Esophagus squamous epithelium (tissue), 5 donors: ENCODE measurements around the gene IL31. TPM values are rescaled to one million over a fixed set of nuclear protein-coding genes. Genes with fewer than 3 reads are reported as not detected.
A peak's percentile ranks its signal among the peaks of the same experiment; 100 is the strongest.

Experiments
- DNase-seq: peaks from one replicate; lab custom pipeline; 2025; lab: John Stamatoyannopoulos, UW
- H3K27ac ChIP-seq, 4 donors: fragments of 200-600 bp; sonication (generic); one replicate each; pipeline ENCODE4 v1.5.1; 2016 to 2019; ENCODE audit warnings: mild to moderate bottlenecking in 1 of 4
- H3K27me3 ChIP-seq, 4 donors: fragments of 200-600 bp; sonication (generic); 1 replicate in 3 of 4; 2 replicates in 1 of 4; pipeline versions ENCODE4 v1.5.1 to v1.6.0; 2017 to 2021; ENCODE audit warnings: antibody characterized with exemption in 1 of 4
- H3K36me3 ChIP-seq, 3 donors: fragments of 200-600 bp; sonication (generic); one replicate each; pipeline ENCODE4 v1.5.1; 2016 to 2019
- H3K4me1 ChIP-seq, 3 donors: fragments of 200-600 bp; sonication (generic); one replicate each; pipeline ENCODE4 v1.5.1; 2017 to 2019
- H3K4me3 ChIP-seq, 4 donors: fragments of 200-600 bp; sonication (generic); 1 replicate in 3 of 4; 2 replicates in 1 of 4; pipeline ENCODE4 v1.5.1; 2016 to 2019; ENCODE audit warnings: mild to moderate bottlenecking in 2 of 4, moderate library complexity in 1 of 4
- H3K9me3 ChIP-seq, 3 donors: fragments of 200-600 bp; sonication (generic); one replicate each; pipeline ENCODE4 v1.5.1; 2016 to 2019
- POLR2A ChIP-seq, 4 donors: fragments of 450-650 bp; IDR thresholded peaks; one replicate each; pipeline ENCODE4 v1.6.1; 2017; ENCODE audit warnings: antibody characterized with exemption in 4 of 4, mild to moderate bottlenecking in 4 of 4, moderate library complexity in 3 of 4
- WGBS, 2 donors: methylation state at CpG; one replicate each; pipeline ENCODE4 v1.1.5; 2018; 5-methylcytosine and 5-hydroxymethylcytosine counted together
- intact Hi-C: fragments of 100-400 bp; cut with DNase I; formaldehyde crosslinking; loops from one replicate; pipeline ENCODE4 v1.15.0; 2022
- total RNA-seq, 4 donors: library from RNA; depleted of rRNA; stranded (reverse); fragments of >200 nt; gene quantifications; one replicate each; pipeline ENCODE4 v1.1.0, GENCODE V29; 2016
- TF ChIP-seq, protein P1 (sequence below), 6 experiments: fragments of 450-650 bp in 4 of 6; fragments of 200-600 bp in 2 of 6; sonication (generic) in 2 of 6; IDR thresholded peaks; one replicate each; pipeline ENCODE4 v1.5.1; 2016 to 2019; ENCODE audit warnings: antibody characterized with exemption in 6 of 6, mild to moderate bottlenecking in 4 of 6, moderate library complexity in 4 of 6
- donor health status: DM: yes; HTN: yes; CAD: no.

Gene IL31
- total RNA-seq, 4 donors from 2014 or later: not detected

DNA sequence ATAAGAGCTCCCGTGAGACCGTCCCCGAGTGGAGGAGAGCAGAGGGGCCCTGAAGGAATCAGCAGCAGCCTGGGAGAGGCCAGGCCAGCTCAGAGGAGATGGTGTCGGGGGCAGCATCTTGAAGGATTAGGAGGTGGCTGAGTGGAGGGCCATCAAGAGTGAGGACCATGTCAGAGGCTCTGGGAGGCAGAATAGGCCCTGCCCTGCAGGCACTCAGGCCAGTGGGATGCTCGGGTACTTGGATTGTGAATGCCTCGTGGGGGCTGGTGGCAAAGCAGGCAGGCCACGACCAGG is 47.7 kb downstream of the IL31 start:
- no peaks in the 10 kb centered on the region for H3K27me3 ChIP-seq
- no peak overlapping the region for H3K4me3 ChIP-seq
- peaks cover 18 to 45% (median 35%) of the 10 kb centered on the region in 3 donors for H3K36me3 ChIP-seq
- no peak for DNase-seq
- intact Hi-C loops: no loop called here
- H3K4me1 ChIP-seq: peaks cover 12 to 49% (median 21%) of the 10 kb centered on the region in 3 donors
- no peaks in the 10 kb centered on the region for H3K9me3 ChIP-seq
- H3K27ac ChIP-seq: no peak overlapping the region
- TF ChIP-seq, protein P1, sequence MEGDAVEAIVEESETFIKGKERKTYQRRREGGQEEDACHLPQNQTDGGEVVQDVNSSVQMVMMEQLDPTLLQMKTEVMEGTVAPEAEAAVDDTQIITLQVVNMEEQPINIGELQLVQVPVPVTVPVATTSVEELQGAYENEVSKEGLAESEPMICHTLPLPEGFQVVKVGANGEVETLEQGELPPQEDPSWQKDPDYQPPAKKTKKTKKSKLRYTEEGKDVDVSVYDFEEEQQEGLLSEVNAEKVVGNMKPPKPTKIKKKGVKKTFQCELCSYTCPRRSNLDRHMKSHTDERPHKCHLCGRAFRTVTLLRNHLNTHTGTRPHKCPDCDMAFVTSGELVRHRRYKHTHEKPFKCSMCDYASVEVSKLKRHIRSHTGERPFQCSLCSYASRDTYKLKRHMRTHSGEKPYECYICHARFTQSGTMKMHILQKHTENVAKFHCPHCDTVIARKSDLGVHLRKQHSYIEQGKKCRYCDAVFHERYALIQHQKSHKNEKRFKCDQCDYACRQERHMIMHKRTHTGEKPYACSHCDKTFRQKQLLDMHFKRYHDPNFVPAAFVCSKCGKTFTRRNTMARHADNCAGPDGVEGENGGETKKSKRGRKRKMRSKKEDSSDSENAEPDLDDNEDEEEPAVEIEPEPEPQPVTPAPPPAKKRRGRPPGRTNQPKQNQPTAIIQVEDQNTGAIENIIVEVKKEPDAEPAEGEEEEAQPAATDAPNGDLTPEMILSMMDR (IDR thresholded peaks at IDR 0.05): no peak
- no peak for TF ChIP-seq POLR2A (IDR thresholded peaks at IDR 0.05)
- 69 to 84% methylated on average over 6 to 7 of the region's 7 CpGs for WGBS, 2 donors

- Histone ChIP-seq H3K27me3 (no peaks in the 10 kb centered on the region), H3K4me1 (peaks cover 12 to 52% (median 21%) of the 10 kb centered on the region in 3 donors), H3K9me3 (no peaks in the 10 kb centered on the region), H3K4me3 (no peak overlapping the region), H3K36me3 (peaks cover 18 to 39% (median 33%) of the 10 kb centered on the region in 3 donors), H3K27ac (peak overlapping the region in 1 of 4 donors; percentile 1)
- DNase-seq: no peak
- 75 to 85% methylated on average over 7 to 8 of the region's 13 CpGs for WGBS, 2 donors
- TF ChIP-seq POLR2A (IDR thresholded peaks at IDR 0.05): no peak
- TF ChIP-seq, protein P1 (IDR thresholded peaks at IDR 0.05): no peak
- intact Hi-C loops: no loop called here
Observed at GRCh38 chr12:122125452-122126341, 48.3 kb downstream of the IL31 start.

DNA sequence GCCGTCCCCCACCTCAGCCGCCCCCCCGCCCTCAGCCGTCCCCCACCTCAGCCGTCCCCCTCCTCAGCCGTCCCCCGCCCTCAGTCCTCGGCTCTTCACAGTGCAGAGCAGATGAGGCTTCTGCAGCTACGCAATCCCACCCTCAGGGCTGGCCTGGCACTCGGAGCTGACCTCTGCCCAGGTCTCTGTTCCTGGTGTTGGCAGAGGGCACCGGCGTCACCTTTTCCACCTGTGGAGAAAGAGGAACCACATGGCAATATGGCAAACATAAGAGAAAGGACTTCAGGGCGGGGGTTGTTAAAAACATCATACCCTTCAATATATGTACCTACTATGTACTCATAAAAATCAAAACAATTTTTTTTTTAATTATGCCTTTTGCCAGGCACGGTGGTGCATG is 49.7 kb downstream of the IL31 start:
- no peaks in the 10 kb centered on the region for H3K9me3 ChIP-seq
- intact Hi-C loops: no loop called here
- no peak for TF ChIP-seq POLR2A (IDR thresholded peaks at IDR 0.05)
- TF ChIP-seq, protein P1 (IDR thresholded peaks at IDR 0.05): no peak
- peaks cover 9 to 25% (median 20%) of the 10 kb centered on the region in 3 donors for H3K36me3 ChIP-seq
- peaks cover 12 to 52% (median 21%) of the 10 kb centered on the region in 3 donors for H3K4me1 ChIP-seq
- WGBS, 2 donors: 95 to 100% methylated on average over 2 of the region's 14 CpGs
- H3K4me3 ChIP-seq: no peak overlapping the region
- H3K27me3 ChIP-seq: no peaks in the 10 kb centered on the region
- H3K27ac ChIP-seq: no peak overlapping the region
- no peak for DNase-seq

DNA sequence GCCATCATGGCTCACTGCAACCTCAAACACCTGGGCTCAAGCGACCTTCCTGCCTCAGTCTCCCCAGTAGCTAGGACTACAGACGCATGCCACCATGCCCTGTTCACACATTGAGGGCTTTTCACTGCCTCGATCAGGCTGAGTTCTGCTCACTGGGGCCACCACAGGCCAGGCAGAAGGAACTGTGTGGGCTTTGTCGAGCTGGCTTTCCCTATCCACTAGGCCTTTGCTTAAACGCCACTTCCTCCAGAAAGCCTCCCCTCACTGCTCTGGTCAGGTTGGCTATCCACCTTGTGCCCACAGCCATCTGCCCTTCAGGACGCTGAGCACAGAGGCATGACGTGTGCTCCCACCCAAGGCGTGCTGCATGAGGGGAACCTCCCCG is 50.3 kb downstream of the IL31 start:
- Histone ChIP-seq H3K9me3 (no peaks in the 10 kb centered on the region), H3K4me3 (no peak overlapping the region), H3K4me1 (peaks cover 12 to 52% (median 21%) of the 10 kb centered on the region in 3 donors), H3K27ac (no peak overlapping the region), H3K27me3 (no peaks in the 10 kb centered on the region), H3K36me3 (peaks cover 9 to 19% (median 14%) of the 10 kb centered on the region in 3 donors)
- DNase-seq: no peak
- no peak for TF ChIP-seq POLR2A (IDR thresholded peaks at IDR 0.05)
- TF ChIP-seq, protein P1 (IDR thresholded peaks at IDR 0.05): no peak
- intact Hi-C loops: loop anchor here (2.0 kb wide), 1 partner anchor 67 kb away; no protein-coding TSS in a partner anchor
- 77 to 84% methylated on average over 7 of the region's 9 CpGs for WGBS, 2 donors
